Ramos (cell line): ENCODE data around the gene UVRAG.
"Not testable (repeated sequence)": the region's sequence is repeated elsewhere in the genome, so short reads cannot be mapped to it uniquely, and the experiment has no call there.

Source experiments
- in situ Hi-C: fragments of 300-500 bp; cut with MboI; formaldehyde crosslinking; loops from one replicate; pipeline ENCODE4 v1.14.3; 2022; ENCODE audit warnings: low sequenced_read_pairs; ENCODE audit not compliant: unreplicated experiment

The UVRAG gene

DNA sequence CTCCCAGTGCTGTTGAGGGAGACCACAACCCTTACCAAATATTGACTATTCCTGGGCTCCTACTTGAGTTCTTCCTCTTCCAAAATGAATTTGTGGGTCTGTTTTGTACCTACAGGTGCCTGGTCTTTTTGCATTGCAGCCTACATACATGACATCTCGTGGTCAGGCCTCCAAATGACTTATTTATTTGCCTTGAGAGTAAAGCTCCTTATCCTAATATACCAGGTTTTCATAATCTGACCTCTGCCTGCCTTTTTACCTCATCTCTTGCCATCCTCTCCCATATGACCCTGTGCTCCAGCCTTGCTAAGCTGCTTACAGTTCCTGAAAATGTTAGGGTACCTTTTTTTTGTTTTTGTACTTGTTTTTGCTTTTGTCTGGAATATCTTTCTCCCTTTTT lies 130.4 kb downstream of the UVRAG start:
- in situ Hi-C loops: no loop called here

- in situ Hi-C loops: no loop called here
Measured at GRCh38 chr11:75945947-75946346, 130.9 kb downstream of the UVRAG start.

DNA sequence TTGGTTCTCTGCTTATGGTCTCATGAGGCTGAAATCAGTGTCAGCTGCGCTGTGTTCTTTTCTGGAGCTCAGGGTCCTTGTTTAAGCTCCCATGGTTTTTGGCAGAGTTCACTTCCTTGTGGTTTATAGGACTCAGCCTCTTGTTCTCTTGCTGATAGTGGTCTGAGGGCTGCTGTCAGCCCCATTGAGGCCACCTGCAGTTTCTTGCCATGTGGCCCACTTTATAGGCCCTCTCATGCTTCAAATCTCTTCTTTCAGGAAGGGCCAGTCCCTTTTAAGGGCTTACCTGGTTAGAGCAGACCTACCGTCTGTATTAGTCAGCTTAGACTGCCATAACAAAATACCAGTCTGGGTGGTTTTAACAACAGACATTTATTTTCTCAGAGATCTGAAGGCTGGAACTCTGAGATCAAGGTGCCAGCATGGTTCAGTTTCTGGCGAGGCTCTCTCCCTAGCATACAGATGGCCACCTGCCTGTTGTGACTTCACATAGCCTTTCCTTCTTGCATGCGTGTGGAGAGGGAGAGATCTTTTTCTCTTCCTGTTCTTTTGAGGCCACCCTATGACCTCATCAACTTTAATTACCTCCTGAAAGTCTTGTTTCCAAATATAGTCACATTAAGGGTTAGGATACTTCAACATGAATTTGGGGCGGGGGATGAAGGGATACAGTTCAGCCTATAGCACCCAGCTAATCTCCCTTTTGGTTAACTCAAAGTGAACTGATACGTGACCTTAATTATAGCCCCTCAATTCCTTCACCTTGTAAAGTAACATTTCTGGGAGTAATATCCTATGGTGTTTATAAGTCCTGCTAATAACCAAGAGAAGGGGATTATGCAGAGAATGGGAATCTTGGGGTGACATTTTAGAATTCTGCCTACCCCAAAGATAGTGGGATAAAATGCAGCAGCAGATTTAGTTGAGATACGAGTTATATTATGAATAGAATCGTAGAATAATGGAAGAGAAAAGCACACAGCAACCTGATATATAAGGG lies 131.8 kb downstream of the UVRAG start:
- in situ Hi-C loops: no loop called here

GRCh38 chr11:75949023-75949672 lies 134.1 kb downstream of the UVRAG start:
- in situ Hi-C loops: no loop called here

DNA sequence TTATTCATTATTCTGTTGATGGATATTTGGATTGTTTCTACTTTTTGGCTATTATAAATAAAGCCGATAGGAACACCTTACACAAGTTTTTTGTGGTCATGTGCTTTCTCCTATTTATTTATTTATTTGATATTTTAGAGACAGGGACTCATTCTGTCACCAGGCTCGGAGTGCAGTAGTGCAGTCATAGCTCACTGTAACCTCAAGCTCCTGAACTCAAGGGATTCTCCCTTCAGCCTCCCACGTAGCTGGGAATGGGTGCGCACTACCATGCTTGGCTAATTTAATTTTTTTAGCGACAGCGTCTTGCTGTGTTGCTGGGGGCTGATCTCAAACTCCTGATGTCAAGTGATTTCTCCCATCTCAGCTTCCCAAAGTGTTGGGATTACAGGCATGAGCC lies 135.1 kb downstream of the UVRAG start:
- in situ Hi-C loops: no loop called here

DNA sequence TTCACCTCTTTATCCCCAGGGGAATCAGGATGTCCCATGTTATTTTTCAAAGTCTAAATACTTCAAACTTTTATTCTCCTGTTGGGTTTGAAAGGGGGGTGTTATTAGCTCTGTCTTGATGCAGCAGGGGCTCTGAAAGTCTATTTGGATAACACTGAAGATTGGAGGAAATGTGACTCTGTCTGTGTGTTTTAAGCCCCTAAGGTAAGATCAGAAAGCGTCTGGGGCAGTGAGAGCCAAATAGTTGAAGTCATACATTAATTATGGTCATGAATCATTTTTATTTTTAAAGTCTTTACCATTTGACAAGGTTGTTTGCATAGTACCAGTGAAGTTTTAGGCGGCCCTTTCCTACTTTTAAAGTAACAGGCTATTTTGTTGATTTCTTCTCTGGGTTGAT lies 139.0 kb downstream of the UVRAG start:
- in situ Hi-C loops: no loop called here

- in situ Hi-C loops: no loop called here
Measured at GRCh38 chr11:75955443-75955842, 140.4 kb downstream of the UVRAG start.

DNA sequence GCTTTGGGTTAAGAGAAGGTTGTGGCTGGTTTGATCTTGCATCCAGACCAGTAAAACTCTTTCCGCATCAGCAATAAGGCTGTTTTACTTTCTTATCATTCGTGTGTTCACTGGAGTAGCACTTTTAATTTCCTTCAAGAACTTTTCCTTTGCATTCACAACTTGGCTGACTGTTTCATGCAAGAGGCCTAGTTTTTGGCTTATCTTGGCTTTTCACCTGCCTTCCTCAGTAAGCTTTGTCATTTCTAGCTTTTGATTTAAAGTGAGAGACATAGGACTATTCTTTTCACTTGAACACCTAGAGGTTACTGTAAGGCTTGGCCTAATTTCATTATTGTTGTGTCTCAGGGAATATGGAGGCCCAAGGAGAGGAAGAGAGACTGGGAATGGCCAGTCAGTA lies 144.5 kb downstream of the UVRAG start:
- in situ Hi-C loops: no loop called here

- in situ Hi-C loops: no loop called here
Measured at GRCh38 chr11:75964071-75964470, 149.1 kb downstream of the UVRAG start.

- in situ Hi-C loops: no loop called here
Measured at GRCh38 chr11:75966537-75967287, 151.7 kb downstream of the UVRAG start.

DNA sequence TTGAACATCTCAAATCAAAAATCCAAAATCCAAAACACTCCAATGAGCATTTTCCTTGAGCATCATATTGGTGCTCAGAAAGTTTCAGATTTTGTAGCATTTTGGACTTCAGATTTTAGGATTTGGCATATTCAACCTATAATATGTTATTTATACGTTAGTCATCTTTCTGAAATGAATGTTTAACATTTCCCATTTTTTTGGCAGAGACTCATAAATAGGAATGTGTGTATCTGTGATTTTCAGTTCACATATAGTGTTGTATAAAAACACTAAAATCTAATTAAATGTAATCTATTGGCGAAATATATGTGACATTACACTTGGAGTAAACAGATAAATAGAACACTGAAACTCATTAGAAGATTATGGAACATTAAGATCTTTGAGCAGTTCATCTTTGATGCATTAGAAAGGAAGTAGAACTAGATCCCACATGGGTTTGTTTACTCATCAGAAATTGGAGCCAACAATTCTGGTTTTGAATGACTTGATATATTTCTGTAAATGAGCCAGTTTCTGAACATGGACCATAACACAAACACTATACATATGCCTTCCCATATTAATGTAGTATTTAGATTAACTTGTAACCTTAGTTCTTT lies 153.1 kb downstream of the UVRAG start:
- in situ Hi-C loops: no loop called here

- in situ Hi-C loops: no loop called here
Measured at GRCh38 chr11:75969626-75970308, 154.8 kb downstream of the UVRAG start.

DNA sequence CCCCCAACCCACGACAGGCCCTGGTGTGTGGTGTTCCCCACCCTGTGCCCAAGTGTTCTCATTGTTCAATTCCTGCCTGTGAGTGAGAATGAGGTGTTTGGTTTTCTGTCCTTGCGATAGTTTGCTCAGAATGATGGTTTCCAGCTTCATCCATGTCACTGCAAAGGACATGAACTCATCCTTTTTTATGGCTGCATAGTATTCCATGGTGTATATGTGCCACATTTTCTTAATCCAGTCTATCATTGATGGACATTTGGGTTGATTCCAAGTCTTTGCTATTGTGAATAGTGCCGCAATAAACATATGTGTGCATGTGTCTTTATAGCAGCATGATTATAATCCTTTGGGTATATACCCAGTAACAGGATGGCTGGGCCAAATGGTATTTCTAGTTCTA lies 158.7 kb downstream of the UVRAG start:
- in situ Hi-C loops: not testable (repeated sequence)

GRCh38 chr11:75979075-75979474 lies 164.1 kb downstream of the UVRAG start:
- in situ Hi-C loops: not testable (repeated sequence)

GRCh38 chr11:75979479-75980027 lies 164.5 kb downstream of the UVRAG start:
- in situ Hi-C loops: not testable (repeated sequence)

DNA sequence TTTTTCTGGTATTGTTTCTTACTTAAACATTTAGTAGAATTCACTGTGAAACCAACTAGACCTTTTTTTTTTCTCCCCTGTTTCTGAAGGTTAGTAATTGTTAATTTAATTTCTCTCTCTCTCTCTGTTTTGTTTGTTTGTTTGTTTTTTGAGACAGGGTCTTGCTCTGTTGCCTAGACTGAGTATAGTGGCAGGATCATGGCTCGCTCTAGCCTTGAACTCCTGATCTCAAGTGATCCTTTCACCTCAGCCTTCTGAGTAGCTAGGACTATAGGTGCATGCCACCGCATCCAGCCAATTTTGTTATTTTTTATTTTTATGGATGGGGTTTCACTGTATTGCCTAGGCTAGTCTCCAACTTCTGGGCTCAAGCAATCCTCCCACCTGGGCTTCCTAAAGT lies 165.0 kb downstream of the UVRAG start:
- in situ Hi-C loops: no loop called here

- in situ Hi-C loops: no loop called here
Measured at GRCh38 chr11:75981546-75981945, 166.5 kb downstream of the UVRAG start.

GRCh38 chr11:75982309-75982708 lies 167.3 kb downstream of the UVRAG start:
- in situ Hi-C loops: no loop called here

GRCh38 chr11:75986966-75987365 lies 172.0 kb downstream of the UVRAG start:
- in situ Hi-C loops: no loop called here

- in situ Hi-C loops: no loop called here
Measured at GRCh38 chr11:75993126-75993525, 178.1 kb downstream of the UVRAG start.
